OCI-LY1 (cell line): Measurements from ENCODE around the gene VPS45.

Source experiments
- CTCF ChIP-seq: fragments of 200-600 bp; sonication (generic), shearing (Covaris generic); IDR thresholded peaks from 2 replicates; pipeline ENCODE4 v1.5.1; 2017; ENCODE audit warnings: mild to moderate bottlenecking, antibody characterized with exemption, low read length, moderate library complexity, mixed read lengths
- EZH2 ChIP-seq: fragments of 200-600 bp; sonication (generic), shearing (Covaris generic); IDR thresholded peaks from 2 replicates; pipeline ENCODE4 v1.8.0; 2017; ENCODE audit warnings: borderline replicate concordance, mixed run types, mild to moderate bottlenecking, antibody characterized with exemption, low read length, moderate library complexity, mixed read lengths

DNA sequence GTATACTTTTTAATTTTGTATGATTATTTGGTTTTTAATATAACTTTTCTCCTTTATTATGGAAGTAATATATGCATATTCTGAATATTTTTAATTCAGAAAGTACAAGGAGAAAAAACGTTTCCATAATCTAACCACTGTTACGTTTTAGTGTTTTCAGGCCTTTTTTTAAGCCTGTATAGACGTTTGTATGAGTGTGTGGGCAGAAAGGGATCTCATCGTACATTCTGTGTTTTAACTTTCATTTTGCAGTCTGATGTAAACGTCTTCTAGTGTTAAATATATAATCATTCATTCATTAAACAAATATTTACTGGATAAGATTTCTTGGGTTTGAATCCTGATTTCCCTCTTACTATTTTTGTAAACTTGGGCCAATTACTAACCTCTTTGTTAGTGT, 44.1 kb downstream of the VPS45 start:
- TF ChIP-seq CTCF, result no peak
- no peak for TF ChIP-seq EZH2
